ENCODE data around the gene SPSB1. TPM values are rescaled to one million over a fixed set of nuclear protein-coding genes. Genes with fewer than 3 reads are reported as not detected.
A peak's percentile ranks its signal among the peaks of the same experiment; 100 is the strongest.

SPSB1 gene
- total RNA-seq, 1 donor from 2014 or later: 17.6 TPM

- no peak for DNase-seq
- Histone ChIP-seq H3K27me3 (ENCODE audit: low read depth) (no peaks in the 10 kb centered on the region), H3K4me3 (no peak overlapping the region), H3K27ac (replicated peaks) (peak overlapping the region; percentile 50), H3K36me3 (no peaks in the 10 kb centered on the region), H3K9me3 (replicated peaks) (no peaks in the 10 kb centered on the region), H3K4me1 (peaks cover 48% of the 10 kb centered on the region)
- TF ChIP-seq CTCF (IDR thresholded peaks at IDR 0.05; ENCODE audit: borderline replicate concordance): no peak
- intact Hi-C loops (cut with micrococcal nuclease): no loop called here
Observed at GRCh38 chr1:9338397-9339246, 45.9 kb downstream of the SPSB1 start.

- Histone ChIP-seq H3K4me1 (peaks cover 62% of the 10 kb centered on the region), H3K27ac (replicated peaks) (peak overlapping the region; percentile 50), H3K36me3 (no peaks in the 10 kb centered on the region), H3K27me3 (ENCODE audit: low read depth) (no peaks in the 10 kb centered on the region), H3K9me3 (replicated peaks) (no peaks in the 10 kb centered on the region), H3K4me3 (no peak overlapping the region)
- no peak for TF ChIP-seq CTCF (IDR thresholded peaks at IDR 0.05; ENCODE audit: borderline replicate concordance)
- no peak for DNase-seq
- intact Hi-C loops (cut with micrococcal nuclease): no loop called here
Observed at GRCh38 chr1:9340172-9340854, 47.6 kb downstream of the SPSB1 start.

- no peak for DNase-seq
- intact Hi-C loops (cut with micrococcal nuclease): no loop called here
- peak overlapping the region; percentile 50 for H3K27ac ChIP-seq (replicated peaks)
- H3K9me3 ChIP-seq (replicated peaks): no peaks in the 10 kb centered on the region
- H3K27me3 ChIP-seq (ENCODE audit: low read depth): no peaks in the 10 kb centered on the region
- no peak for TF ChIP-seq CTCF (IDR thresholded peaks at IDR 0.05; ENCODE audit: borderline replicate concordance)
- no peak overlapping the region for H3K4me3 ChIP-seq
- H3K36me3 ChIP-seq: no peaks in the 10 kb centered on the region
- H3K4me1 ChIP-seq: peaks cover 62% of the 10 kb centered on the region
Observed at GRCh38 chr1:9340864-9341263, 48.2 kb downstream of the SPSB1 start.

GRCh38 chr1:9341301-9341845 is 48.7 kb downstream of the SPSB1 start:
- Histone ChIP-seq H3K4me1 (peaks cover 62% of the 10 kb centered on the region), H3K27me3 (ENCODE audit: low read depth) (no peaks in the 10 kb centered on the region), H3K27ac (replicated peaks) (peak overlapping the region; percentile 50), H3K4me3 (no peak overlapping the region), H3K9me3 (replicated peaks) (no peaks in the 10 kb centered on the region), H3K36me3 (no peaks in the 10 kb centered on the region)
- TF ChIP-seq CTCF (IDR thresholded peaks at IDR 0.05; ENCODE audit: borderline replicate concordance): no peak
- intact Hi-C loops (cut with micrococcal nuclease): no loop called here
- no peak for DNase-seq

- Histone ChIP-seq H3K4me1 (peaks cover 47% of the 10 kb centered on the region), H3K4me3 (no peak overlapping the region), H3K27me3 (ENCODE audit: low read depth) (no peaks in the 10 kb centered on the region), H3K36me3 (no peaks in the 10 kb centered on the region), H3K9me3 (replicated peaks) (no peaks in the 10 kb centered on the region), H3K27ac (replicated peaks) (no peak overlapping the region)
- DNase-seq: no peak
- intact Hi-C loops (cut with micrococcal nuclease): no loop called here
- TF ChIP-seq CTCF (IDR thresholded peaks at IDR 0.05; ENCODE audit: borderline replicate concordance): no peak
Observed at GRCh38 chr1:9343269-9343668, 50.6 kb downstream of the SPSB1 start.
